ENCODE measurements around the gene DCUN1D3. TPM values are rescaled to one million over a fixed set of nuclear protein-coding genes. Genes with fewer than 3 reads are reported as not detected.
"Not testable (repeated sequence)": the region's sequence is repeated elsewhere in the genome, so short reads cannot be mapped to it uniquely, and the experiment has no call there.

The DCUN1D3 gene
- total RNA-seq, 1 donor from 2014 or later, result 12.9 TPM

DNA sequence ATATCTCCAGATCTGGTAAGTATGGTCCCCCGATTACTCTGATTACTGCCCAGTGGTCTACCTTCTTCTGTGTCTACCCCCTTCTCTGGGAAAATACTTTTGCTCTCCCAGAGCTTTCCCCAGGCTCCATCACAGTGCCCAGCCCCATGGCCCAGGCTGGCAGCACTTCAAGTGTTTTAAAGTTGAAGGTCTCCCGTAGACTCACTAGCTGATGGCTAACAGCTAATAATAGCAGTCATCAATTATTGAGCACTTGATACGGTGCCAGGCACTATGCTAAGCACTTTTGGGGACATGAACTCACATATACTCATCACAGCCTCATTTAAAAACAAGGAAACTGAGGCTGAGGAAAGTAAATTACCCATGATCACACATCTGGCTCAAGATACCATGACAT lies 33.4 kb downstream of the DCUN1D3 start:
- no peak for DNase-seq (ENCODE audit: extremely low spot score, unreplicated experiment)
- Mint-ChIP-seq H3K27me3 (no peaks in the 10 kb centered on the region), H3K9me3 (peaks cover 7% of the 10 kb centered on the region), H3K27ac (peak overlapping the region; percentile 92), H3K4me3 (no peak overlapping the region), H3K36me3 (peaks cover 22% of the 10 kb centered on the region), H3K4me1 (ENCODE audit: unreplicated experiment) (peaks cover 39% of the 10 kb centered on the region)
- TF ChIP-seq, protein P1, sequence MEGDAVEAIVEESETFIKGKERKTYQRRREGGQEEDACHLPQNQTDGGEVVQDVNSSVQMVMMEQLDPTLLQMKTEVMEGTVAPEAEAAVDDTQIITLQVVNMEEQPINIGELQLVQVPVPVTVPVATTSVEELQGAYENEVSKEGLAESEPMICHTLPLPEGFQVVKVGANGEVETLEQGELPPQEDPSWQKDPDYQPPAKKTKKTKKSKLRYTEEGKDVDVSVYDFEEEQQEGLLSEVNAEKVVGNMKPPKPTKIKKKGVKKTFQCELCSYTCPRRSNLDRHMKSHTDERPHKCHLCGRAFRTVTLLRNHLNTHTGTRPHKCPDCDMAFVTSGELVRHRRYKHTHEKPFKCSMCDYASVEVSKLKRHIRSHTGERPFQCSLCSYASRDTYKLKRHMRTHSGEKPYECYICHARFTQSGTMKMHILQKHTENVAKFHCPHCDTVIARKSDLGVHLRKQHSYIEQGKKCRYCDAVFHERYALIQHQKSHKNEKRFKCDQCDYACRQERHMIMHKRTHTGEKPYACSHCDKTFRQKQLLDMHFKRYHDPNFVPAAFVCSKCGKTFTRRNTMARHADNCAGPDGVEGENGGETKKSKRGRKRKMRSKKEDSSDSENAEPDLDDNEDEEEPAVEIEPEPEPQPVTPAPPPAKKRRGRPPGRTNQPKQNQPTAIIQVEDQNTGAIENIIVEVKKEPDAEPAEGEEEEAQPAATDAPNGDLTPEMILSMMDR (conservative IDR thresholded peaks at IDR 0.05), result no peak

DNA sequence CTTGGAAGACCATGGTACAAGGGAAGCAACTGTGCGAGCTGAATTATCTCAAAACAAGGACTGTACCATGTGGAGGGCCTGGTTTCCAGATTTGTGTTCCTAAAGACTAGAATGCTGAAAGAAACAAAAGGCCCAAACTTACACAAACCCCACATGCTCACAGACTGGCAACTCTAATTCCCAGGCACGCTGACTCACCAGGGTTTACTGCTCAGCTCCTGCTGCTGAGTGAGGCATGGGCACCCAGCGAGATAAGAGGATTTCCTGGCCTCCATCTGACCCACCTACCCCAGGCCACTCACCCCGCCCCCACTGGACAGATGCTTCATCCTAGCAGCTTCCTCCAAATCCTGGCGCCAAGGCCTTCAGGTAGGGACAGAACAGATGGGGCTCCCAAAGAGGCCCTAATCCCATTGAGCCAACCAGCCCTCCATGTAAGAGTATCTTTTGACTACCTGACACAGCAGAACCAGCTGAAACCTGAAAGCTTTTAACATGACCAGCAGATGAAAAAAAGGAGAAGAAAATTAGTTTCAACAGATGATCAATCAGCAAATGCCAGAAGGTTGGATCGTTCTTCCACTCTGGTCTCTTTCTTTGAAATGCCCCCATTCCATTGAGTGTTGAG lies 33.9 kb downstream of the DCUN1D3 start:
- TF ChIP-seq, protein P1 (conservative IDR thresholded peaks at IDR 0.05), result no peak
- peaks cover 36% of the 10 kb centered on the region for H3K4me1 Mint-ChIP-seq (ENCODE audit: unreplicated experiment)
- peaks cover 7% of the 10 kb centered on the region for H3K9me3 Mint-ChIP-seq
- H3K36me3 Mint-ChIP-seq, result peaks cover 22% of the 10 kb centered on the region
- no peak overlapping the region for H3K4me3 Mint-ChIP-seq
- H3K27ac Mint-ChIP-seq, result peak overlapping the region; percentile 92
- DNase-seq (ENCODE audit: extremely low spot score, unreplicated experiment), result no peak
- no peaks in the 10 kb centered on the region for H3K27me3 Mint-ChIP-seq

DNA sequence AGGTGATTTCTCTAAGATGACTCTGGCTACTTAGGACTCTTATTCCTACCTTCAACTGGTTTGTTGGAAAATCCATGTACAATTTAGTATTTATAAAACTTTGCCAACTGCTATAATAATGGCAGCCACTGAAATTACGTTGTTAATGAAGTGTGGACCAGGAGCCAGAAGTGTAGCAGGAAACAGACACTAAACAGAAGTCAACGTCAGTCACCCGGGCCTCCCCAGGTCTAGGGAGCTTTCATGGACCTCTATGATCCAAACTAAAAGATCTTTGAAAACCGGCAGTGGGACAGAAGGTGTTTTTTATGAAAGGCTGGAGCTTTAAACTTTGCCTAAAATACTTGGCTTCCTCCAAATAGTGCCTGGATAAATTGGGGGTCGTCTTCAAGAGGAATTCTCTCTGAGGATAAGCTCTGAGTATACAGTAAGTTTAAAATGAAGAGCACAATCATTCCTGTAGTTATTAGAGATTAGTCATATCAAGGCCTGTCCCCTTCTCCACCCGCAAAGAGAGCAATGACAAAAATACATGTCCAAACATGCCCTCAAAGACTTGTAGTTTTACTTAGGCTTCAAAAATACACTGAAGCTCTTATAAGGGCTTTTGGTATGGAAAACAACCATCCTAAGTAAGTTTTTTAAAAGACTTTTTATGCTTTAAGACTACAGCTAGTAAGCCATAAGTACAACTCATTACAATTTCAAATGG lies 34.6 kb downstream of the DCUN1D3 start:
- H3K9me3 Mint-ChIP-seq, result peaks cover 7% of the 10 kb centered on the region
- H3K27me3 Mint-ChIP-seq, result no peaks in the 10 kb centered on the region
- H3K27ac Mint-ChIP-seq, result peak overlapping the region; percentile 92
- H3K4me1 Mint-ChIP-seq (ENCODE audit: unreplicated experiment), result peaks cover 29% of the 10 kb centered on the region
- H3K36me3 Mint-ChIP-seq, result peaks cover 22% of the 10 kb centered on the region
- DNase-seq (ENCODE audit: extremely low spot score, unreplicated experiment), result no peak
- H3K4me3 Mint-ChIP-seq, result peak overlapping the region; percentile 4
- TF ChIP-seq, protein P1 (conservative IDR thresholded peaks at IDR 0.05), result no peak

DNA sequence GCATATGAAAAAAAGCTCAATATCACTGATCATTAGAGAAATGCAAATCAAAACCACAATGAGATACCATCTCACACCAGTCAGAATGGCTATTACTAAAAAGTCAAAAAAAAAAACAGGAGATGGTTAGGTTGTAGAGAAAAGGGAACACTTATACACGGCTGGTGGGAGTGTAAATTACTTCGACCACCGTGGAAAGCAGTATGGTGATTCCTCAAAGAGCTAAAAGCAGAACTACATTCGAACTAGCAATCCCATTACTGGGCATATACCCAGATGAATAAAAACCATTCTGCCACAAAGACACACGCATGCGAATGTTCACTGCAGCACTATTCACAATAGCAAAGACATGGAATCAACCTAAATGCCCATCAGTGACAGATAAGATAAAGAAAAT lies 35.8 kb downstream of the DCUN1D3 start:
- Mint-ChIP-seq H3K4me1 (ENCODE audit: unreplicated experiment) (peaks cover 23% of the 10 kb centered on the region), H3K27ac (peak overlapping the region; percentile 45), H3K36me3 (peaks cover 30% of the 10 kb centered on the region)
- DNase-seq (ENCODE audit: extremely low spot score, unreplicated experiment); H3K4me3 Mint-ChIP-seq; H3K27me3 Mint-ChIP-seq; H3K9me3 Mint-ChIP-seq: not testable (repeated sequence)

DNA sequence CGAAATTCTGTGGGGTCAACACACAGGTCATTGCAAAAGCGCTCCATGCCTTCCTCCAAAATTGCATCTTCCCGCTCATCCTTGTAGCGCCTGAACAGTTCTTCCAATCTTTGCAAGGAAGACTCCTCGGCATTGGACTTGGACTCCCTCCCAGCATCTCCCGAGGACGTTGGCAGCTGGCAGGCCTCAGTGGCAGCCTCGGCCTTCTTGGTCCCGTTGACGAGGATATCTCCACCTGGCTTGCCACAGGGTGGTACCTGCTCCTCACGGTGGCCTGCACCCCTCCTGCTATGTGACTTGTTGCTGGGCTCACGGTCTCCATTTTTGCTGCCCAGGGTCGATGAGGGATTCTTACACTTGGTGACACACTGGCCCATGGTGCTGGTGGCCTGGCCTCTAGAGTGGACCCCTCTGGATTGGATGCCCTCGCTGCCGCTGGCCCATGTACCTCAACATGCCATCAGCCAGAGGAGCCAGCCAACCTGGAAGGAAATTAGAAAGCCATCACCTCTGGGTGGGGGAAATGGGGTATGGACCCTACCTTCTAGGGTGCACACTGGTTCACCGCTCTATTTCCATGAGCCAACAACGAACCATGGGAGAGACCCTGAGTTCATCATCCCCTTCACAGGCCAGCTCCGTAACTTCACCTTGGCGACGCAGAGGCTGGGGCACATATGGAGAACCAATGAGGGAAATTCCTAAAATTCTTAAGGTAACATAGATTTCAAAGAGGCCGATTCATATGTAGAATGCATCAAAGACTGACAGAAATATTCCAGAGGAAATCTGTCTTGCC lies 37.8 kb downstream of the DCUN1D3 start:
- Mint-ChIP-seq H3K36me3 (peaks cover 26% of the 10 kb centered on the region), H3K27ac (no peak overlapping the region), H3K27me3 (no peaks in the 10 kb centered on the region), H3K4me1 (ENCODE audit: unreplicated experiment) (peaks cover 23% of the 10 kb centered on the region), H3K4me3 (no peak overlapping the region), H3K9me3 (peaks cover 7% of the 10 kb centered on the region)
- TF ChIP-seq, protein P1 (conservative IDR thresholded peaks at IDR 0.05), result no peak
- no peak for DNase-seq (ENCODE audit: extremely low spot score, unreplicated experiment)

DNA sequence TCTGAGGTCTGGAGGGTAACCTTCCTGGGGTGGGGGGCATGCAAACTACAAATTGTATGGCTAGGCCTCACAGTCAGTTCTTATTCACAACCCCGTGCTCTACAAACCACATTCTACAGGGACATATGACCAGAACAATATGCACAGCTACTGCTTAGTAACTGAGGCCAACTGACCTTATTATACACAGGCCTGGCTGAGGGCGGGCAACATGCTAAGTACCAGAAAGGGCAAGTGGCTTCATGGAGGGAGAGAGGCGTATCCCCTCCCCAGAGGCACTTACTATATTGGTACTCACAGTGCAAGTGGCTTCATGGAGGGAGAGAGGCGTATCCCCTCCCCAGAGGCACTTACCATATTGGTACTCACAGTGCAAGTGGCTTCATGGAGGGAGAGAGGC lies 39.2 kb downstream of the DCUN1D3 start:
- H3K27ac Mint-ChIP-seq; DNase-seq (ENCODE audit: extremely low spot score, unreplicated experiment): not testable (repeated sequence)

More for the DNA sequence above, 39.2 kb downstream of the DCUN1D3 start:
- peaks cover 29% of the 10 kb centered on the region for H3K36me3 Mint-ChIP-seq
- H3K4me1 Mint-ChIP-seq (ENCODE audit: unreplicated experiment), result peaks cover 11% of the 10 kb centered on the region
- H3K9me3 Mint-ChIP-seq, H3K4me3 Mint-ChIP-seq, H3K27me3 Mint-ChIP-seq: not testable (repeated sequence)
